ENCODE measurements around the gene CRB2. TPM values are rescaled to one million over a fixed set of nuclear protein-coding genes. Genes with fewer than 3 reads are reported as not detected.
A peak's percentile ranks its signal among the peaks of the same experiment; 100 is the strongest.

The CRB2 gene
- total and polyA plus RNA-seq, 4 donors, result 8.6 to 35.7 (median 13.9) TPM

- H3K36me3 ChIP-seq (ENCODE audit: control insufficient read depth, insufficient read depth, low read length), result peaks cover 82% of the 10 kb centered on the region
- H3K4me3 ChIP-seq (ENCODE audit: low read depth, low read length), result no peak overlapping the region
- 86% methylated on average over 29 of the region's 29 CpGs for WGBS (ENCODE audit: insufficient coverage)
- no peaks in the 10 kb centered on the region for H3K9me3 ChIP-seq (ENCODE audit: control insufficient read depth, insufficient read depth, low read length)
- H3K27me3 ChIP-seq (ENCODE audit: control insufficient read depth, insufficient read depth, low read length), result peaks cover 10% of the 10 kb centered on the region
- no peak for DNase-seq (ENCODE audit: low read depth in 4 of 6, low spot score in 6 of 6)
- H3K27ac ChIP-seq (ENCODE audit: low read depth, low read length), result no peak overlapping the region
- peaks cover 36% of the 10 kb centered on the region for H3K4me1 ChIP-seq (ENCODE audit: control insufficient read depth, insufficient read depth, low read length)
These were observed 14.7 kb downstream of the CRB2 start for GRCh38 chr9:123370526-123371227.

- Histone ChIP-seq H3K36me3 (ENCODE audit: control insufficient read depth, insufficient read depth, low read length) (peaks cover 81% of the 10 kb centered on the region), H3K4me1 (ENCODE audit: control insufficient read depth, insufficient read depth, low read length) (peaks cover 41% of the 10 kb centered on the region), H3K4me3 (ENCODE audit: low read depth, low read length) (no peak overlapping the region), H3K27me3 (ENCODE audit: control insufficient read depth, insufficient read depth, low read length) (peaks cover 10% of the 10 kb centered on the region), H3K27ac (ENCODE audit: low read depth, low read length) (no peak overlapping the region), H3K9me3 (ENCODE audit: control insufficient read depth, insufficient read depth, low read length) (no peaks in the 10 kb centered on the region)
- WGBS (ENCODE audit: insufficient coverage), result 87% methylated on average over 16 of the region's 18 CpGs
- DNase-seq (ENCODE audit: low read depth in 4 of 6, low spot score in 6 of 6), result no peak
These were observed 15.2 kb downstream of the CRB2 start for GRCh38 chr9:123371228-123371584.

GRCh38 chr9:123371805-123372590 lies 16.0 kb downstream of the CRB2 start:
- peaks cover 84% of the 10 kb centered on the region for H3K36me3 ChIP-seq (ENCODE audit: control insufficient read depth, insufficient read depth, low read length)
- peaks cover 49% of the 10 kb centered on the region for H3K4me1 ChIP-seq (ENCODE audit: control insufficient read depth, insufficient read depth, low read length)
- no peak overlapping the region for H3K27ac ChIP-seq (ENCODE audit: low read depth, low read length)
- DNase-seq (ENCODE audit: low read depth in 4 of 6, low spot score in 6 of 6), result no peak
- H3K4me3 ChIP-seq (ENCODE audit: low read depth, low read length), result no peak overlapping the region
- H3K9me3 ChIP-seq (ENCODE audit: control insufficient read depth, insufficient read depth, low read length), result no peaks in the 10 kb centered on the region
- WGBS (ENCODE audit: insufficient coverage), result 81% methylated on average over 10 of the region's 14 CpGs
- H3K27me3 ChIP-seq (ENCODE audit: control insufficient read depth, insufficient read depth, low read length), result peaks cover 10% of the 10 kb centered on the region

- no peak for DNase-seq (ENCODE audit: low read depth in 4 of 6, low spot score in 6 of 6)
- 42% methylated on average over 57 of the region's 58 CpGs for WGBS (ENCODE audit: insufficient coverage)
- peaks cover 10% of the 10 kb centered on the region for H3K27me3 ChIP-seq (ENCODE audit: control insufficient read depth, insufficient read depth, low read length)
- no peak overlapping the region for H3K4me3 ChIP-seq (ENCODE audit: low read depth, low read length)
- H3K4me1 ChIP-seq (ENCODE audit: control insufficient read depth, insufficient read depth, low read length), result peaks cover 58% of the 10 kb centered on the region
- no peaks in the 10 kb centered on the region for H3K9me3 ChIP-seq (ENCODE audit: control insufficient read depth, insufficient read depth, low read length)
- H3K27ac ChIP-seq (ENCODE audit: low read depth, low read length), result no peak overlapping the region
- H3K36me3 ChIP-seq (ENCODE audit: control insufficient read depth, insufficient read depth, low read length), result peaks cover 84% of the 10 kb centered on the region
These were observed 16.9 kb downstream of the CRB2 start for GRCh38 chr9:123372766-123373446.

- Histone ChIP-seq H3K4me3 (ENCODE audit: low read depth, low read length) (no peak overlapping the region), H3K27me3 (ENCODE audit: control insufficient read depth, insufficient read depth, low read length) (peaks cover 10% of the 10 kb centered on the region)
These were observed 17.5 kb downstream of the CRB2 start for GRCh38 chr9:123373447-123373923.

GRCh38 chr9:123373946-123374345 lies 17.9 kb downstream of the CRB2 start:
- 11% methylated on average over 5 of the region's 10 CpGs for WGBS (ENCODE audit: insufficient coverage)

More at GRCh38 chr9:123373447-123373923, 17.5 kb downstream of the CRB2 start:
- peaks cover 64% of the 10 kb centered on the region for H3K4me1 ChIP-seq (ENCODE audit: control insufficient read depth, insufficient read depth, low read length)
- peaks cover 82% of the 10 kb centered on the region for H3K36me3 ChIP-seq (ENCODE audit: control insufficient read depth, insufficient read depth, low read length)
- 25% methylated on average over 60 of the region's 60 CpGs for WGBS (ENCODE audit: insufficient coverage)
- no peak overlapping the region for H3K27ac ChIP-seq (ENCODE audit: low read depth, low read length)
- H3K9me3 ChIP-seq (ENCODE audit: control insufficient read depth, insufficient read depth, low read length), result no peaks in the 10 kb centered on the region
- DNase-seq (ENCODE audit: low read depth in 4 of 6, low spot score in 6 of 6), result no peak

GRCh38 chr9:123375469-123376132 lies 19.6 kb downstream of the CRB2 start:
- peaks cover 84% of the 10 kb centered on the region for H3K36me3 ChIP-seq (ENCODE audit: control insufficient read depth, insufficient read depth, low read length)
- H3K4me3 ChIP-seq (ENCODE audit: low read depth, low read length), result no peak overlapping the region
- H3K27me3 ChIP-seq (ENCODE audit: control insufficient read depth, insufficient read depth, low read length), result peaks cover 10% of the 10 kb centered on the region
- peak in 1 of 6 donors; percentile 69 for DNase-seq (ENCODE audit: low read depth in 4 of 6, low spot score in 6 of 6)
- no peaks in the 10 kb centered on the region for H3K9me3 ChIP-seq (ENCODE audit: control insufficient read depth, insufficient read depth, low read length)
- peak overlapping the region; percentile 43 for H3K27ac ChIP-seq (ENCODE audit: low read depth, low read length)
- WGBS (ENCODE audit: insufficient coverage), result 38% methylated on average over 13 of the region's 14 CpGs
- H3K4me1 ChIP-seq (ENCODE audit: control insufficient read depth, insufficient read depth, low read length), result peaks cover 80% of the 10 kb centered on the region

More at GRCh38 chr9:123373946-123374345, 17.9 kb downstream of the CRB2 start:
- Histone ChIP-seq H3K4me1 (ENCODE audit: control insufficient read depth, insufficient read depth, low read length) (peaks cover 63% of the 10 kb centered on the region), H3K9me3 (ENCODE audit: control insufficient read depth, insufficient read depth, low read length) (no peaks in the 10 kb centered on the region), H3K36me3 (ENCODE audit: control insufficient read depth, insufficient read depth, low read length) (peaks cover 78% of the 10 kb centered on the region), H3K4me3 (ENCODE audit: low read depth, low read length) (no peak overlapping the region), H3K27me3 (ENCODE audit: control insufficient read depth, insufficient read depth, low read length) (peaks cover 10% of the 10 kb centered on the region), H3K27ac (ENCODE audit: low read depth, low read length) (peak overlapping the region; percentile 7)
- DNase-seq (ENCODE audit: low read depth in 4 of 6, low spot score in 6 of 6), result peak in 2 of 6 donors; percentile 63 to 70

GRCh38 chr9:123376218-123377071 lies 20.4 kb downstream of the CRB2 start:
- no peak for DNase-seq (ENCODE audit: low read depth in 4 of 6, low spot score in 6 of 6)
- H3K27ac ChIP-seq (ENCODE audit: low read depth, low read length), result peak overlapping the region; percentile 43
- WGBS (ENCODE audit: insufficient coverage), result 60% methylated on average over 24 of the region's 24 CpGs
- no peaks in the 10 kb centered on the region for H3K9me3 ChIP-seq (ENCODE audit: control insufficient read depth, insufficient read depth, low read length)
- no peak overlapping the region for H3K4me3 ChIP-seq (ENCODE audit: low read depth, low read length)
- H3K36me3 ChIP-seq (ENCODE audit: control insufficient read depth, insufficient read depth, low read length), result peaks cover 84% of the 10 kb centered on the region
- H3K4me1 ChIP-seq (ENCODE audit: control insufficient read depth, insufficient read depth, low read length), result peaks cover 88% of the 10 kb centered on the region
- H3K27me3 ChIP-seq (ENCODE audit: control insufficient read depth, insufficient read depth, low read length), result peaks cover 10% of the 10 kb centered on the region

Measured in spinal cord (tissue), 10 donors.